B cell (primary cell): Measurements from ENCODE around the gene C5orf52.
"Not testable (repeated sequence)": the region's sequence is repeated elsewhere in the genome, so short reads cannot be mapped to it uniquely, and the experiment has no call there.

Experiments
- CTCF ChIP-seq: fragments of 200-600 bp; IDR thresholded peaks from one replicate; pipeline ENCODE4 v1.8.0; 2022; ENCODE audit warnings: antibody characterized with exemption, mild to moderate bottlenecking
- EZH2 ChIP-seq: IDR thresholded peaks from 2 replicates; pipeline ENCODE4 v1.6.1; 2012; ENCODE audit warnings: borderline replicate concordance, low read depth, mild to moderate bottlenecking, moderate library complexity, low read length; ENCODE audit not compliant: insufficient read depth, poor library complexity, severe bottlenecking

GRCh38 chr5:157726607-157727006 lies 55.3 kb downstream of the C5orf52 start:
- TF ChIP-seq CTCF, EZH2: not testable (repeated sequence)
